Retinal pigment epithelial cell (primary cell): ENCODE measurements around the gene EGFR.

Experiments used
- DNase-seq: peaks from one replicate; pipeline ENCODE4 v3.0.0-alpha.2; 2010; ENCODE audit warnings: low read depth
- H3K4me3 ChIP-seq: 2 replicates; pipeline ENCODE4 v1.5.1; 2011; ENCODE audit warnings: mild to moderate bottlenecking, low read length, control low read depth, moderate library complexity
- CTCF ChIP-seq: conservative IDR thresholded peaks from 2 replicates; pipeline ENCODE4 v1.5.1; 2011; ENCODE audit warnings: low read depth, low read length, control low read depth, inconsistent platforms

The EGFR gene

GRCh38 chr7:55144333-55145317 lies 125.8 kb downstream of the EGFR start:
- TF ChIP-seq CTCF, result peak; percentile 40
- DNase-seq, result no peak
- no peak overlapping the region for H3K4me3 ChIP-seq

- H3K4me3 ChIP-seq, result no peak overlapping the region
- TF ChIP-seq CTCF, result no peak
- no peak for DNase-seq
Measured at GRCh38 chr7:55145606-55146005, 126.8 kb downstream of the EGFR start.

GRCh38 chr7:55147101-55147500 lies 128.3 kb downstream of the EGFR start:
- no peak for DNase-seq
- no peak overlapping the region for H3K4me3 ChIP-seq
- no peak for TF ChIP-seq CTCF

- no peak overlapping the region for H3K4me3 ChIP-seq
- no peak for TF ChIP-seq CTCF
Measured at GRCh38 chr7:55147736-55148135, 128.9 kb downstream of the EGFR start.

GRCh38 chr7:55148571-55148970 lies 129.8 kb downstream of the EGFR start:
- DNase-seq, result no peak
- no peak overlapping the region for H3K4me3 ChIP-seq
- no peak for TF ChIP-seq CTCF

More at GRCh38 chr7:55147736-55148135, 128.9 kb downstream of the EGFR start:
- DNase-seq, result no peak

- no peak for TF ChIP-seq CTCF
- H3K4me3 ChIP-seq, result no peak overlapping the region
- DNase-seq, result no peak
Measured at GRCh38 chr7:55149001-55149400, 130.2 kb downstream of the EGFR start.

- TF ChIP-seq CTCF, result no peak
- no peak for DNase-seq
- no peak overlapping the region for H3K4me3 ChIP-seq
Measured at GRCh38 chr7:55150166-55150565, 131.3 kb downstream of the EGFR start.
